HG02840 (cell line): ENCODE results near the gene ANGEL2.
"Not testable (repeated sequence)": the region's sequence is repeated elsewhere in the genome, so short reads cannot be mapped to it uniquely, and the experiment has no call there.

Source experiments
- ATAC-seq: cut with Tn5 transposase; IDR thresholded peaks from one replicate; pipeline ENCODE4 v1.9.1; 2021; ENCODE audit warnings: mild to moderate bottlenecking, moderate library complexity, moderate number of reproducible peaks; ENCODE audit not compliant: unreplicated experiment, low FRiP score

Gene ANGEL2, protein sequence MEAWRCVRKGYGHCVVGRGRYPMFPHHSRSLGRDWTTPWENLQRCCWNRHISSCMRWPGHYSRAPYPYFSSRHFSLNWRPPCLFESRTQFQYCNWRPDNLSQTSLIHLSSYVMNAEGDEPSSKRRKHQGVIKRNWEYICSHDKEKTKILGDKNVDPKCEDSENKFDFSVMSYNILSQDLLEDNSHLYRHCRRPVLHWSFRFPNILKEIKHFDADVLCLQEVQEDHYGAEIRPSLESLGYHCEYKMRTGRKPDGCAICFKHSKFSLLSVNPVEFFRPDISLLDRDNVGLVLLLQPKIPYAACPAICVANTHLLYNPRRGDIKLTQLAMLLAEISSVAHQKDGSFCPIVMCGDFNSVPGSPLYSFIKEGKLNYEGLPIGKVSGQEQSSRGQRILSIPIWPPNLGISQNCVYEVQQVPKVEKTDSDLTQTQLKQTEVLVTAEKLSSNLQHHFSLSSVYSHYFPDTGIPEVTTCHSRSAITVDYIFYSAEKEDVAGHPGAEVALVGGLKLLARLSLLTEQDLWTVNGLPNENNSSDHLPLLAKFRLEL

GRCh38 chr1:213015099-213016050 lies at the start of gene ANGEL2:
ANGEL2 (minus strand) TSS chr1:213015867; CDS start chr1:213015671, 196 bp downstream.
- ATAC-seq = peak; percentile 95

DNA sequence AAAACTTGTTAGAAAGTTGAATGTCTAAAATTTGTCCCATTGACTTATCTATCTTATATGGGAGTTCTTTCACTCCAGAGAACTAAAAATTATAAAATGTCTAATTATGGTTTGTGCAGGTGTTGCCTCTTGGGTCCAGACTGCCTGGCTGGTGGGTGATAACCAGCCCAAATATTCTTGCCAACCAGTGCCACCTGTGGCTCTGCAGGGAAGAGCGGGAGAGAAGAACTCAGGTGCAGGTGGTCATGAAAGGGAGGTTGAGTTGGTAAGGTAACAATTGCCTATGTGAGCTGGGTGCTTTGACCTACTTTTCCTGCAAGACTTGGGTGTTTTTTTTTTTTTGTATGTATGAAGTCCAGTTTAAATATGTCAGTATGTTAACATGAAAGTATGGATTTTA lies 45.6 kb upstream of the ANGEL2 start:
- ATAC-seq = no peak

DNA sequence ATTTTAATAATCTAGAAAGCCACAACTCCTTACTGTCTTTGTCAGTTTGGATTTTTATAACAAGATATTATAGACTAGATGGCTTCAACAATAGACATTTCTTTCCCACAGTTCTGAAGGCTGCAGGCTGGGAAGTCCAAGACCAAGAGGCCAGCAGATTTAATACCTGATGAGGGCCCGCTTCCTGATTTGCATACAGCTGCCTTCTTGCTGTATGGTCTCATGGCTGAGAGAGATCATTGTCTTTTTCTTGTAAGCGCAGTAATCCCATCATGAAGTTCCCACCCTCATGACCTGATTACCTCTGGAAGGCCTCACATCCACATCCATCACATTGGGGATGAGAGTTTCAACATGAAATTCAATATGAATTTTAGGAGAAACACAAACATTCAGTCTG lies 45.2 kb upstream of the ANGEL2 start:
- no peak for ATAC-seq

DNA sequence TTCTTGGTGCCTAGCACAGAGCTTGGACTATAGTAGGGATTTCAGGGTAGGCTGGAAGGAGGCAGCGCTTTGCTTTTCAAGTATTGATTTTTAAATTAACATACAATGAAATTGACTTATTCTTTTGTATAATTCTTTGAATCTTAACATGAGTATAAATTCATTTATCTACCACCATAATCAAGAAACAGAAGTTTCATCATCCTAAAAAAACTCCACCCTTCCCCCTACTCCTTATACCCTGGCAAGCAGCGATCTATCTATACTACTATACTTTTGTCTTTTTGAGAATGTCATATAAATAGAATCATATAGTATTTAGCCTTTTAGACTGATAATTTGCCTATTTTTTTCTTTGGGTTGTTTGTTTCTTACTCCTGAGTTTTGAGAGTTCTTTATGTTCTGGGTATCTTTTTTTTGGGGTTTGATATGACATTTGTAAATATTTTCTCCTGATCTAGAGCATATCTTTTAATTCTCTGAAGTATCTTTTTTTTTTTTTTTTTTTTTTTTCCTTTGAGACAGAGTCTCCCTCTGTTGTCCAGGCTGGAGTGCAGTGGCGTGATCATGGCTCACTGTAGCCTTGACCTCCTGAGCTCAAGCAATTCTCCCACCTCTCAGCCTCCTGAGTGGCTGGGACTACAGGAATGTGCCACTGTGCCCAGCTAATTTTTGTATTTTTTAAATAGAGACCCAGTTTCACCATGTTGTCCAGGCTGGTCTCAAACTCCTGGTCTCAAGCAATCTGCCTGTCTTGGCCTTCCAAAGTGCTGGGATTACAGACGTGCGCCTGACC lies 41.8 kb upstream of the ANGEL2 start:
- ATAC-seq = no peak

GRCh38 chr1:213055767-213056166 lies 40.1 kb upstream of the ANGEL2 start:
- ATAC-seq = no peak

DNA sequence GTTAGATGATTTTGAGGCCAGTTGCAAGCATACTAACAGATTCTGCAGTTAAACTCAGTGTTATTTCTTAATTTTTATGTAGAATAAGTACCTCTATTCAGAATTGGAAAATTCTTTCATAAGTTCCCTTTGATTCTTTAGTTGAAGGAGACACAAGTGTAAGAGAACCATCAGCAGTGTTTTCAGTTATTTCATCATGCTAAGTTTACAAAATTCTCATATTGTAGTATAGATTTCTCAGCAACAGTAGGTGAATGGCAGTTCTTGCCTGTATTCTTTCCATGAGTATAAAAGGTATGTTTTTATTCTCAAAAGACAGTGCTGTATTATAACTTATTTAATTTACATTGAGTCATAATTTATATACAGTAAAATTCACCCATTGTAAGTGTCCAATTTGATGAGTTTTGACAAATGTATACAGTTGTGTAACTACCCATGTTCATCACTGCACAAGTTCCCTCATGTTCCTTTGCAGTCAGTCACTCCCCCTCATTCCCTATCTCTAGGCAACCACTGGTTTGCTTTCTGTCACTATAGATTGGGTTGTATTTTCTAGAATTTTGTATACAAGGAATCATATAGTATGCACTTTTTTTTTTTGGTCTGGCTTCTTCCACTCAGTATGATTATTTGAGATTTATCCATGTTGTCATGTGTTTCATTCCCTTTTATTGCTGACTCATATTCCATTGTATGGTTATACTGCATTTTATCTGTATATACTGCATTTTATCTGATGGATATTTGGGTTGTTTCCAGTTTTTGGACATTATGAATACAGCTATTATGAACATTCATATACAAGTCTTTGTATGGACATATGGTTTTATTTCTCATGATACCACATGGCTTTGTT lies 39.3 kb upstream of the ANGEL2 start:
- no peak for ATAC-seq

- no peak for ATAC-seq
Measured at GRCh38 chr1:213054142-213054541, 38.5 kb upstream of the ANGEL2 start.

DNA sequence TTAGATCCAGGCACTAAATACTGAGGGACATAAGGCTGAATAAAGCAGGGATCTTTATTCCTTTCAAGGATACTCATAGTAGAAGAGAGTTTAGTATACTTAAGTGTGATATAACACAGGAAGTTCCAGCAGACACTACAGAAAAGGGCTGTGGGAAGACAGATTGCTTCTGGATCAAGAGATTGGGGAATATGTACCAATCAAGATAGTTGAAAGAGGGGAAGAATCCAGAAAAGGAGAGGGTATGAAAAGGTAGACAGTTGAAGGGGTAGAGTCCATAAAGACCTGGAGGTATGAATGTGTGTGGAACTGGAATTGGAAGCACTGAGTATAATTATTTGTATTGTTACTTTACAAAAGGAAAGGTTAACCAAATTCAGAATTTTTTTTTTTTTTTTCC lies 37.8 kb upstream of the ANGEL2 start:
- ATAC-seq = no peak

DNA sequence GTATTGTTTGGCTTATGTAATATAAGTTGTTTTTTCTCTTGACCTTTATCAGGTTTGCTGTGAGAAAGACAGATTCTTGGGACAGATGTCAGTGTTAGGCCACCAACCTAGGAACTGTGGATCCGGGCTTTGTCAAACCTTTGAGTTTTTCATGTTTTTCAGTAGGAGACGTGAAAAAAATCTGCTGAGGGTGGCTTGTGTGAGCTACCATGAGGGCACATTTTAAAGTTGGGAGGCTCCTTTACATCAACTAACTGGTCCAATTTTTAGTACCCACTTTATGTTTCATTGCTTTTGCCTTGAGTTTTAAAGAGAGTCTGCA lies 36.2 kb upstream of the ANGEL2 start:
- no peak for ATAC-seq

GRCh38 chr1:213051127-213051880 lies 35.6 kb upstream of the ANGEL2 start, which contains the start of gene RPS6KC1:
RPS6KC1 (plus strand) TSS chr1:213051241; CDS start chr1:213051405, 164 bp downstream.
- ATAC-seq = peak; percentile 97

DNA sequence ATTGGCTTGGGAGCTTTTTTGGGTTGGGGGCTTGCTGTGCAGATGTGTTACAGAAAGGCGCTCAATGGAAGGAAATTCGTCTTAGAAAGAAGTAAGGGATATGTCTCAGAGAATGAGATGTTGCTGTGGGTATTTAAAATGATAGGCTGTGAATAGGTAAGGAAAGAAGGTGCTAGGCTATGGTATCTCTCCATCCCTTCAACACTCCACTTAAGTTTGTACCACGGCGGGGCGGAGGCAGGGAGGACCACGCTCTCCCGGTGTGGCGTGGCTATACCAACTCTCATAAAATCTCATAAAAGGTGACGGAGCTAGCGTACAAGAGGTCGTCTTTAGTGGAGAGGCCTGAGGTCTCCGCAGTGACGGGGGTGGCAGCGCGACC lies 35.1 kb upstream of the ANGEL2 start:
- no peak for ATAC-seq

DNA sequence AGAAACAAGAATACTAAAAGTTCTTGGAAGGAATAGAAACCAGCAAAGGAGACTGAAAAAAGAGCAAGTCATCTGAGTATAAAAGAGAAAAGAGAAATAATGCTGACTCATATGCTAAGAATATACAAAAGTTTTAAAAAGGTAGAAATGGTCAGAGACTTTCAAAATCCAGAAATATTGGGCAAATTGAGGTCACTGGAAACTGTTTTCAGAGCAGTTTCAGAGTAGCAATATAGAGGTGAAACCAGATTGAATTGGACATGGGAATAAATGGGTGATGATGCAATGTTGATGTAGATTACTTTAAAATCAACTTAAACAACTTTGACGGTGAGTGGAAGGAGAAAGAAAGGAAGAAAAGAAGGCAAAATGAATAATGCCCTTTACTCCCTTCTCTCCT lies 33.6 kb upstream of the ANGEL2 start:
- ATAC-seq = no peak

DNA sequence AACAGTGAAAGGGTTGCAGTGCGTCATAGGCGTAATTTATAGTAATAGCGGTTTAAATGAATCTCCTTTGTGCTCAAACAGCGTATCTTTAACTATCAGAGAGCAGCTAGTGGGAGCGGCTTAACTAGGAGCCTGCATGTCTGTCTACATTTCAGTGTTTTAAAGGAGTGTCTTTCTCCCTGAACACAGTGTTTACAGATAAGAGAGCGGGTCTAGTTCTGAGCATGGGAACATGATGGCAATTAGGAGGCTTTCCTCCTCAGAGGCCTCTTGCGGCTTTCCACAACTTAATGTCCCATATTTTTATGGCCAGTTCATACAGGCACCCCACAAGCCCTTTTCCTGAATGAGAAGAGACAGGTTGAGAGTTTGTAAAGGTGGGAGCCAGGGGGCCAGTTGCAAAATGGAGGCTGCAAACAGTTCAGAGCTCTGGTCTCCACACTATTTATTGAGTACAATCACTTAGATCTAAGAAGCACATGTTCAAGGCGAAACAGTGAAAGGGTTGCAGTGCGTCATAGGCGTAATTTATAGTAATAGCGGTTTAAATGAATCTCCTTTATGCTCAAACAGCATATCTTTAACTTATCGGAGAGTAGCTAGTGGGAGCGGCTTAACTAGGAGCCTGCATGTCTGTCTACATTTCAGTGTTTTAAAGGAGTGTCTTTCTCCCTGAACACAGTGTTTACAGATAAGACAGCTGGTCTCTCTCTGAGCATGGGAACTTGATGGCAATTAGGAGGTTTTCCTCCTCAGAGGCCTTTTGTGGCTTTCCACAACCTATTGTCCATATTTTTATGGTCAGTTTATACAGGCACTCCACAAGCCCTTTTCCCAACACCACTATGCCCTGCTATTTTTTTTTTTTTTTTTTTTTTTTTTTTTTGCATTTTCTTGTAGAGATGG lies 29.9 kb upstream of the ANGEL2 start:
- ATAC-seq = not testable (repeated sequence)

DNA sequence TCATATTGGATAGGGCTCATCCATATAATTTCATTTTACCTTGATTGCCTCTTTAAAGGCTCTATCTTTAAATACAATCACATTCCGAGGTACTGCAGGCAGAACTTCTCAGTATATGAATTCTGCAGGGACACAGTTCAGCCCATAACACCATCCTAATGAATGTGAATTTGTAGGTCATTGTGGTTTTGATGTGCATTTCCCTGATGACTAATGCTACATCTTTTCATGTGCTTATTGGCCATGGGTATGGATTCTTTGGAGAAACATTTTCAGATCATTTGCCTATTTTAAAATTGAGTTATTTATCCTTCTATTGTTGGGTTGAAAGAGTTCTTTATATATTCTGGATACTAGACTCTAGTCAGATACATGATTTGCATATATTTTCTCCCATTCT lies 25.8 kb upstream of the ANGEL2 start:
- no peak for ATAC-seq

- no peak for ATAC-seq
Measured at GRCh38 chr1:213035573-213035972, 19.9 kb upstream of the ANGEL2 start.

DNA sequence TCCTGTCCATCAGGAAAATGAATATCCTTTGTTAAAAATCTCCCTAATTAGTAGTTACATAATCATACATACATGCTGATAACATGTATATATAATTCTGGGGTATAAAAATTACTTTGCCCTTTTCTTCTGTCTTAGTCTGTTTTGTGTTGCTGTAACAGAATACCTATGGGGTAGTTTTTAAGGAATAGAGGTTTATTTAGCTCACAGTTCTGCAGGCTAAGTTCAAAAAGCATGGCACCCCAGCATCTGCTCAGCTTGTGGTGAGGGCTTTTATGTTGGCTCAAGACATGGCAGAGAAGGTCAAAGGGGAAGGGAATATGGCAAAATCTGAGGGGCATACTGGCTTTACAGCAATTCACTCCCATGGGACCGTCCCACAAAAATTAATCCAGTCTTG lies 19.0 kb upstream of the ANGEL2 start:
- no peak for ATAC-seq

GRCh38 chr1:213032651-213033050 lies 17.0 kb upstream of the ANGEL2 start:
- ATAC-seq = no peak

DNA sequence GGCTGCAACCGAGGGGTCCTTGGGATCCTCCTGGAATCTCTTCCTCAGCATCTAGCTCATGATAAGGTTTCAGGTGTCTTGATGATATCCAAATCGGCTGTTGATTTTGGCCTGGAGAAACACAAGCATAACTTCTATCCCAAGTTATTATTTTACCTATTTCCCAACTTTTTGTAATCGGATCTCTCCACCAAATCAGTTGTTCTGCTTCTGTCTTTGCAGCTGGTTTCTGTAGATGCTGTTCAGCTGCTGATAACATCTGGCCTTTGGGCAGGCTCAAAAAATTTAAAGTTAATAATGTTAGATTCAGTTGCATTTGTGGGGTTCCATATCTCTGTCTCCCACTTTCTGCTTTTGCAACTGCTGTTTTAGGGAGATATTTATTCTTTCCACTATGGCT lies 11.4 kb upstream of the ANGEL2 start:
- ATAC-seq = not testable (repeated sequence)
